Activated B cell treated with CpG ODN at 0.5 μM for 24 hours (primary cell): ENCODE results near the gene CDHR4. TPM values are rescaled to one million over a fixed set of nuclear protein-coding genes. Genes with fewer than 3 reads are reported as not detected.

Experiments used
- ATAC-seq: fragments of 200-7000 bp; cut with Tn5 transposase; one replicate; pipeline ENCODE4 v1.10.0; 2021; ENCODE audit warnings: low read depth, mild to moderate bottlenecking, moderate library complexity
- CTCF ChIA-PET: fragments of 350-600 bp; sonication (Branson Sonifier 250); formaldehyde crosslinking; loops from one replicate; lab custom pipeline; 2021; ENCODE audit warnings: antibody characterized with exemption; lab: Charles Lee
- POLR2A ChIA-PET: fragments of 350-600 bp; sonication (Branson Sonifier 250); formaldehyde crosslinking; loops from one replicate; lab custom pipeline; 2021; ENCODE audit warnings: antibody characterized with exemption; lab: Charles Lee
- DNase-seq: peaks from one replicate; pipeline ENCODE4 v3.0.0; 2022
- H3K27ac Mint-ChIP-seq: one replicate; pipeline ENCODE4 v1.8.0; 2020; ENCODE audit warnings: mixed read lengths
- H3K27me3 Mint-ChIP-seq: one replicate; pipeline ENCODE4 v1.8.0; 2021; ENCODE audit warnings: mixed read lengths
- H3K36me3 Mint-ChIP-seq: one replicate; pipeline ENCODE4 v1.8.0; 2021; ENCODE audit warnings: low read depth, mixed read lengths
- H3K4me1 Mint-ChIP-seq: one replicate; pipeline ENCODE4 v1.8.0; 2021; ENCODE audit warnings: mixed read lengths
- H3K4me3 Mint-ChIP-seq: one replicate; pipeline ENCODE4 v1.8.0; 2020; ENCODE audit warnings: mild to moderate bottlenecking, mixed read lengths
- H3K9me3 Mint-ChIP-seq: one replicate; pipeline ENCODE4 v1.8.0; 2020; ENCODE audit warnings: mixed read lengths
- intact Hi-C: fragments of 100-400 bp; cut with micrococcal nuclease; formaldehyde crosslinking; loops from one replicate; pipeline ENCODE4 v1.15.1; 2024
- total RNA-seq: library from RNA; stranded (reverse); gene quantifications from 2 replicates; pipeline ENCODE4 v1.2.3, GENCODE V29; 2022
- TF ChIP-seq, protein P1 (sequence below): fragments of 200-600 bp; IDR thresholded peaks from one replicate; pipeline ENCODE4 v1.8.0; 2022; ENCODE audit warnings: antibody characterized with exemption, mild to moderate bottlenecking

The CDHR4 gene
- total RNA-seq, 1 donor from 2014 or later: not detected

DNA sequence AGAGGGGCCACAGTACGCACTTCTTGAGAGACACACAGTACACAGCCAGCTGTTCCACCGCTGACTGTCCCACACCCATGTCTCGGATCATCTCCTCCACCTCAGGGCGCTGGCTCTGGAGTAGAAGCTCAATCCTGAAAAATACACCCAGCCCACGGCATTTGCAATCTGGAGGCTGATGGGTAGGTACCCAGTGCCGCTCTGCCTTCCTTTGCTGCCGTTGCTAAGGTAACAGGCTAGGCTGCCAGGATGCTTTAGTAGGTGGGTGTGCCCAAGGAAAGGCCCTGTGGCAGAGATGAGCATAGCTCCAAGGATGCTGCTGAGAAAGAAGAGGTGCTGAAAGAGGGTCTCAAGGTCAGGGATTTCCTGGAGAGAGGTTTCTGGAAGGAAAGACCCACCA is 42.1 kb upstream of the CDHR4 start:
- H3K4me1 Mint-ChIP-seq: peaks cover 5% of the 10 kb centered on the region
- intact Hi-C loops: no loop called here
- no peaks in the 10 kb centered on the region for H3K9me3 Mint-ChIP-seq
- TF ChIP-seq, protein P1, sequence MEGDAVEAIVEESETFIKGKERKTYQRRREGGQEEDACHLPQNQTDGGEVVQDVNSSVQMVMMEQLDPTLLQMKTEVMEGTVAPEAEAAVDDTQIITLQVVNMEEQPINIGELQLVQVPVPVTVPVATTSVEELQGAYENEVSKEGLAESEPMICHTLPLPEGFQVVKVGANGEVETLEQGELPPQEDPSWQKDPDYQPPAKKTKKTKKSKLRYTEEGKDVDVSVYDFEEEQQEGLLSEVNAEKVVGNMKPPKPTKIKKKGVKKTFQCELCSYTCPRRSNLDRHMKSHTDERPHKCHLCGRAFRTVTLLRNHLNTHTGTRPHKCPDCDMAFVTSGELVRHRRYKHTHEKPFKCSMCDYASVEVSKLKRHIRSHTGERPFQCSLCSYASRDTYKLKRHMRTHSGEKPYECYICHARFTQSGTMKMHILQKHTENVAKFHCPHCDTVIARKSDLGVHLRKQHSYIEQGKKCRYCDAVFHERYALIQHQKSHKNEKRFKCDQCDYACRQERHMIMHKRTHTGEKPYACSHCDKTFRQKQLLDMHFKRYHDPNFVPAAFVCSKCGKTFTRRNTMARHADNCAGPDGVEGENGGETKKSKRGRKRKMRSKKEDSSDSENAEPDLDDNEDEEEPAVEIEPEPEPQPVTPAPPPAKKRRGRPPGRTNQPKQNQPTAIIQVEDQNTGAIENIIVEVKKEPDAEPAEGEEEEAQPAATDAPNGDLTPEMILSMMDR: no peak
- ChIA-PET POLR2A (interaction anchor here (5.9 kb wide), 1 partner anchor 37 kb away, joined by 106 read pairs; the partner anchor contains the start of gene INKA1), CTCF (interaction anchor here (1.0 to 7.6 kb wide), 4 partner anchors 9 to 64 kb away, joined by 3 to 238 read pairs (median 4); partner anchors contain the start of genes CDHR4, INKA1 and UBA7)
- H3K36me3 Mint-ChIP-seq: peaks cover 4% of the 10 kb centered on the region
- no peak for ATAC-seq
- DNase-seq: no peak
- no peaks in the 10 kb centered on the region for H3K27me3 Mint-ChIP-seq
- no peak overlapping the region for H3K27ac Mint-ChIP-seq
- no peak overlapping the region for H3K4me3 Mint-ChIP-seq

DNA sequence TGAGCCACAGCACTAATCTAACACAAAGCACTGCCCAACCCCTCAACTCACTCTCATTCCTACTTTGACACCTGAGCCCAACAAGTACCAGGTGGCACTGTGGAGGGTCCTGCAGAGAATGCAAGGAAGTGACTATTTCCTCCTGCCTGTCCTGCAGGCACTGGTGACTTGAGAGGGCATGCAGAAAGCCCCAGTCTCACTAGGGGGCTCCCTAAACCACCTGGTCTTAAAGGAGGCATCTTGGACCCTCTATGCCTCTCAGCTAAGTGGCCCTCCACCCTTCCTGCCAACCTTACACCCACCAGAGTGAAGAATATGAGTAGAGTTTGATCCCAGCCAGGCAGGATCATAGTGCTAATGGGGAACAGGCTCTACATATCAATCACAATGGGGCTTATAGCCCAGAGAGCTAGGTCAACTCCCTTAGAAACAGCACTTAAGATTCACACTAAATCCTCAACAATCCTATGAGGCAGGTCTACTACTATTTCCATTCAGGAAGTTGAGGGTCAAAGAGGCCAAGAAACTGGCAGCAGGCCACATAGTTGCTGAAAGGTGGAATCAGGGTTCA is 41.5 kb upstream of the CDHR4 start:
- intact Hi-C loops: no loop called here
- ChIA-PET POLR2A (interaction anchor here (1.2 to 5.9 kb wide), 2 partner anchors 28 to 36 kb away, joined by 4 to 106 read pairs; partner anchors contain the start of genes INKA1 and UBA7), CTCF (interaction anchor here (1.0 to 7.6 kb wide), 5 partner anchors 10 to 301 kb away, joined by 3 to 238 read pairs (median 4); partner anchors contain the start of genes CDHR4, INKA1 and UBA7)
- no peak overlapping the region for H3K4me3 Mint-ChIP-seq
- no peak for DNase-seq
- H3K27ac Mint-ChIP-seq: no peak overlapping the region
- TF ChIP-seq, protein P1: no peak
- peaks cover 4% of the 10 kb centered on the region for H3K36me3 Mint-ChIP-seq
- H3K27me3 Mint-ChIP-seq: no peaks in the 10 kb centered on the region
- no peak for ATAC-seq
- peaks cover 5% of the 10 kb centered on the region for H3K4me1 Mint-ChIP-seq
- no peaks in the 10 kb centered on the region for H3K9me3 Mint-ChIP-seq

DNA sequence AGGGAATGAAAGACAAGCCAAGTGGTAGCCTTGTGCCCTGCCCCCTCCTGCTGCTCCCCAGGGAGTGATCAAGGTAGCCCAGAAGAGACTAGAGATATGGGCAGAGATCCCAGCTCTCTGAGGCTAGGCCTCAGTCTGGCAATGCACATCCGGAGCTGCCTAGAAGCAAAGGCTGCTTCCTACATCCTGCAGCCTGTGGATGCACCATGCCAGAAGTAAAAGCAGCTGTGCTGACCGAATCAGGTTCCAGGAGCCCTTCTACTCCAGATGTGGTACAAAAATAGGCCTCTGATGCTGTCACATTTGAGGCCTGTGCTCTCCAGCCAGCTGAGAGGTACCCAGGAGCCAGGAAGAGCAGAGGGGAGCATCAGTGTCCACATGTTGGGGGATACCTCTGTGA is 40.7 kb upstream of the CDHR4 start:
- no peak for DNase-seq
- TF ChIP-seq, protein P1: no peak
- Mint-ChIP-seq H3K36me3 (no peaks in the 10 kb centered on the region), H3K4me3 (no peak overlapping the region), H3K27me3 (no peaks in the 10 kb centered on the region), H3K27ac (no peak overlapping the region), H3K4me1 (peaks cover 5% of the 10 kb centered on the region), H3K9me3 (no peaks in the 10 kb centered on the region)
- intact Hi-C loops: no loop called here
- ChIA-PET CTCF (interaction anchor here (0.9 to 7.6 kb wide), 3 partner anchors 37 to 301 kb away, joined by 4 to 238 read pairs (median 27); partner anchors contain the start of genes CDHR4 and INKA1), POLR2A (interaction anchor here (1.2 to 5.9 kb wide), 2 partner anchors 27 to 35 kb away, joined by 4 to 106 read pairs; partner anchors contain the start of genes INKA1 and UBA7)
- ATAC-seq: no peak

GRCh38 chr3:49839193-49839809 is 39.6 kb upstream of the CDHR4 start:
- peak; percentile 65 for DNase-seq
- Mint-ChIP-seq H3K9me3 (no peaks in the 10 kb centered on the region), H3K27ac (peak overlapping the region; percentile 24), H3K36me3 (no peaks in the 10 kb centered on the region), H3K27me3 (no peaks in the 10 kb centered on the region), H3K4me3 (no peak overlapping the region), H3K4me1 (peaks cover 5% of the 10 kb centered on the region)
- ChIA-PET CTCF (interaction anchor here (0.6 to 7.6 kb wide), 26 partner anchors 10 to 1554 kb away, joined by 3 to 238 read pairs (median 5); partner anchors contain the start of genes AMIGO3, CDHR4, INKA1 and IP6K1), POLR2A (interaction anchor here (0.6 to 5.9 kb wide), 11 partner anchors 25 to 810 kb away, joined by 3 to 106 read pairs (median 4); partner anchors contain the start of genes GMPPB, INKA1, IP6K1 and UBA7)
- intact Hi-C loops: loop anchor here (1.0 to 10.0 kb wide), 4 partner anchors 37 to 120 kb away; partner anchors contain the start of genes AMIGO3 and IP6K1
- TF ChIP-seq, protein P1: peak; percentile 17
- peak; percentile 97 for ATAC-seq
